ENCODE results near the gene LBP.

GRCh38 chr20:38331245-38331644 is 15.0 kb upstream of the LBP start:
- TF ChIP-seq CTCF (conservative IDR thresholded peaks at IDR 0.05 in 1 of 2, IDR thresholded peaks at IDR 0.05 in 1 of 2; ENCODE audit: low read depth in 1 of 2, low read length in 2 of 2) (no peak), EZH2 (IDR thresholded peaks at IDR 0.05; ENCODE audit: low read length, missing control alignments) (no peak)

Data from fibroblast of lung (primary cell).